Measurements from ENCODE around the gene SETBP1. TPM values are rescaled to one million over a fixed set of nuclear protein-coding genes. Genes with fewer than 3 reads are reported as not detected.

Gene SETBP1
- total and polyA plus RNA-seq, 2 of the 4 experiments (the other 2 are of a cell fraction), result 0.19 to 0.36 TPM

- Histone ChIP-seq H3K27ac (ENCODE audit: insufficient read depth, low read length) (no peak overlapping the region), H4K8ac (ENCODE audit: low read depth in 2 of 2, low read length in 2 of 2) (no peak overlapping the region), H2BK5ac (ENCODE audit: low read depth, low read length, poor library complexity, severe bottlenecking) (no peak overlapping the region), H2BK120ac (ENCODE audit: low read depth, low read length) (no peak overlapping the region), H3K23ac (ENCODE audit: low read depth, low read length) (no peak overlapping the region), H4K5ac (ENCODE audit: low read depth, low read length) (no peak overlapping the region), H3K27me3 (ENCODE audit: control insufficient read depth, insufficient read depth, low read length) (no peaks in the 10 kb centered on the region), H3K9me1 (ENCODE audit: insufficient read depth, low read length) (no peaks in the 10 kb centered on the region; the same call in 1 of the 2 replicates), H3K4me1 (ENCODE audit: control insufficient read depth, insufficient read depth, low read length) (no peaks in the 10 kb centered on the region), H3K4ac (ENCODE audit: low read depth, low read length) (no peak overlapping the region), H2BK20ac (ENCODE audit: low read depth, low read length) (no peak overlapping the region), H3K9ac (ENCODE audit: low read depth, low read length) (no peak overlapping the region), H3K9me3 (ENCODE audit: control insufficient read depth, insufficient read depth, low read length) (no peaks in the 10 kb centered on the region), H3K14ac (replicated peaks; ENCODE audit: low read depth, low read length) (no peak overlapping the region), H3K56ac (ENCODE audit: extremely low read depth, insufficient read depth, low read length) (no peak overlapping the region), H3K4me3 (ENCODE audit: insufficient read depth, low read depth, low read length) (no peak overlapping the region), H3K4me2 (ENCODE audit: low read depth, low read length) (no peak overlapping the region), H2AK5ac (ENCODE audit: low read depth, low read length) (no peak overlapping the region), H3K36me3 (ENCODE audit: control insufficient read depth, insufficient read depth, low read length) (no peaks in the 10 kb centered on the region), H2BK15ac (ENCODE audit: low read depth, low read length) (no peak overlapping the region), H3K79me1 (ENCODE audit: low read depth in 1 of 2, low read length in 2 of 2) (no peaks in the 10 kb centered on the region), H2AFZ (replicated peaks; ENCODE audit: low read length, poor library complexity) (no peak overlapping the region), H4K91ac (ENCODE audit: insufficient read depth, low read depth, low read length) (no peak overlapping the region), H3K18ac (ENCODE audit: low read depth, low read length) (no peak overlapping the region), H4K20me1 (ENCODE audit: insufficient read depth, low read length) (no peaks in the 10 kb centered on the region), H2AK9ac (replicated peaks; ENCODE audit: low read depth, low read length, poor library complexity) (no peak overlapping the region)
- intact Hi-C loops (cut with micrococcal nuclease) (no loop called here), in situ Hi-C loops (cut with MboI; ENCODE audit: low sequenced_read_pairs) (no loop called here), dilution Hi-C loops (cut with HindIII; ENCODE audit: low sequenced_read_pairs, unreplicated experiment) (no loop called here)
- ChIA-PET POLR2A (ENCODE audit: unreplicated experiment) (no interaction called here), CTCF (no interaction called here)
- no TSS peak for BruUV-seq (replicated peaks)
- no CpG with 5 or more reads among the region's 11 CpGs for WGBS, 2 experiments (ENCODE audit: extremely low coverage in 2 of 2, insufficient read length in 1 of 2)
- DNase-seq (no peak), ATAC-seq (ENCODE audit: low read depth) (no peak)
- TF ChIP-seq POLR2A (IDR thresholded peaks at IDR 0.05; ENCODE audit: low read depth, low read length), result no peak
- TF ChIP-seq ELK1 (IDR thresholded peaks at IDR 0.05; ENCODE audit: borderline replicate concordance, low read depth, low read length), result no peak
Observed at GRCh38 chr18:44870631-44871502, 190.2 kb downstream of the SETBP1 start.

Data from IMR-90 (cell line).